Fibroblast of skin of left biceps (primary cell): ENCODE measurements around the gene KIF6.

Experiments
- DNase-seq, 2 experiments: peaks; one replicate each; pipeline ENCODE4 v3.0.0-alpha.2; 2013; ENCODE audit warnings: low read depth in 2 of 2

KIF6 gene

GRCh38 chr6:39350723-39351505 lies 374.3 kb downstream of the KIF6 start:
- no peak for DNase-seq

- DNase-seq: no peak
Observed at GRCh38 chr6:39348740-39349139, 376.5 kb downstream of the KIF6 start.

GRCh38 chr6:39347906-39348585 lies 377.2 kb downstream of the KIF6 start:
- DNase-seq: peak; percentile 15 to 17

GRCh38 chr6:39347206-39347605 lies 378.0 kb downstream of the KIF6 start:
- DNase-seq: no peak

- no peak for DNase-seq
Observed at GRCh38 chr6:39344821-39345280, 380.4 kb downstream of the KIF6 start.

- DNase-seq: no peak
Observed at GRCh38 chr6:39343396-39343870, 381.8 kb downstream of the KIF6 start.

- no peak for DNase-seq
Observed at GRCh38 chr6:39342692-39343395, 382.4 kb downstream of the KIF6 start.

GRCh38 chr6:39341937-39342336 lies 383.3 kb downstream of the KIF6 start:
- no peak for DNase-seq

GRCh38 chr6:39341352-39341751 lies 383.9 kb downstream of the KIF6 start:
- DNase-seq: no peak

GRCh38 chr6:39339868-39340550 lies 385.2 kb downstream of the KIF6 start:
- no peak for DNase-seq

GRCh38 chr6:39339096-39339867 lies 385.9 kb downstream of the KIF6 start:
- no peak for DNase-seq

GRCh38 chr6:39338397-39338796 lies 386.8 kb downstream of the KIF6 start:
- DNase-seq: no peak

GRCh38 chr6:39335780-39336545 lies 389.2 kb downstream of the KIF6 start:
- no peak for DNase-seq

- DNase-seq: no peak
Observed at GRCh38 chr6:39333644-39334438, 391.4 kb downstream of the KIF6 start.

GRCh38 chr6:39330476-39330875 lies 394.7 kb downstream of the KIF6 start:
- no peak for DNase-seq

GRCh38 chr6:39330057-39330456 lies 395.2 kb downstream of the KIF6 start:
- no peak for DNase-seq

- no peak for DNase-seq
Observed at GRCh38 chr6:39328066-39328465, 397.1 kb downstream of the KIF6 start.

GRCh38 chr6:39327507-39327906 lies 397.7 kb downstream of the KIF6 start:
- DNase-seq: no peak

- no peak for DNase-seq
Observed at GRCh38 chr6:39322306-39322850, 402.8 kb downstream of the KIF6 start, which contains the start of gene KCNK16. KCNK16 (minus strand) TSS chr6:39322702; CDS start chr6:39322540, 162 bp downstream.
